ENCODE data around the gene DDX20. TPM values are rescaled to one million over a fixed set of nuclear protein-coding genes. Genes with fewer than 3 reads are reported as not detected.
"Not testable (repeated sequence)": the region's sequence is repeated elsewhere in the genome, so short reads cannot be mapped to it uniquely, and the experiment has no call there.

Gene DDX20
- total RNA-seq, 1 donor from 2014 or later = 5.9 TPM

- TF ChIP-seq CTCF (IDR thresholded peaks at IDR 0.05; ENCODE audit: borderline replicate concordance) = no peak
Measured at GRCh38 chr1:111798580-111798979, 42.9 kb downstream of the DDX20 start.

GRCh38 chr1:111799722-111800121 is 44.0 kb downstream of the DDX20 start:
- DNase-seq; H3K27ac ChIP-seq (replicated peaks); H3K36me3 ChIP-seq: not testable (repeated sequence)

More at GRCh38 chr1:111798580-111798979, 42.9 kb downstream of the DDX20 start:
- peaks cover 26% of the 10 kb centered on the region for H3K4me1 ChIP-seq
- no peaks in the 10 kb centered on the region for H3K27me3 ChIP-seq (ENCODE audit: low read depth)
- H3K36me3 ChIP-seq = no peaks in the 10 kb centered on the region
- intact Hi-C loops (cut with micrococcal nuclease) = loop anchor here (10.0 kb wide), 1 partner anchor 536 kb away; no protein-coding TSS in a partner anchor
- no peak for DNase-seq
- H3K9me3 ChIP-seq (replicated peaks) = no peaks in the 10 kb centered on the region
- no peak overlapping the region for H3K4me3 ChIP-seq
- H3K27ac ChIP-seq (replicated peaks) = no peak overlapping the region

GRCh38 chr1:111801071-111801850 is 45.6 kb downstream of the DDX20 start:
- Histone ChIP-seq H3K27ac (replicated peaks) (peak overlapping the region; percentile 89), H3K4me1 (peaks cover 38% of the 10 kb centered on the region), H3K36me3 (no peaks in the 10 kb centered on the region), H3K27me3 (ENCODE audit: low read depth) (no peaks in the 10 kb centered on the region), H3K4me3 (no peak overlapping the region), H3K9me3 (replicated peaks) (no peaks in the 10 kb centered on the region)
- peak; percentile 58 for DNase-seq
- intact Hi-C loops (cut with micrococcal nuclease) = no loop called here
- no peak for TF ChIP-seq CTCF (IDR thresholded peaks at IDR 0.05; ENCODE audit: borderline replicate concordance)

More at GRCh38 chr1:111799722-111800121, 44.0 kb downstream of the DDX20 start:
- intact Hi-C loops (cut with micrococcal nuclease) = loop anchor here (10.0 kb wide), 1 partner anchor 535 kb away; no protein-coding TSS in a partner anchor
- not testable (repeated sequence) for H3K4me3 ChIP-seq; H3K9me3 ChIP-seq (replicated peaks); H3K27me3 ChIP-seq (ENCODE audit: low read depth)
- H3K4me1 ChIP-seq = peaks cover 37% of the 10 kb centered on the region

GRCh38 chr1:111802110-111802509 is 46.4 kb downstream of the DDX20 start:
- DNase-seq = peak; percentile 61
- intact Hi-C loops (cut with micrococcal nuclease) = no loop called here

GRCh38 chr1:111802984-111803383 is 47.3 kb downstream of the DDX20 start:
- Histone ChIP-seq H3K27me3 (ENCODE audit: low read depth) (no peaks in the 10 kb centered on the region), H3K4me1 (peaks cover 38% of the 10 kb centered on the region), H3K9me3 (replicated peaks) (no peaks in the 10 kb centered on the region), H3K36me3 (no peaks in the 10 kb centered on the region), H3K4me3 (no peak overlapping the region), H3K27ac (replicated peaks) (peak overlapping the region; percentile 89)
- no peak for TF ChIP-seq CTCF (IDR thresholded peaks at IDR 0.05; ENCODE audit: borderline replicate concordance)
- no peak for DNase-seq
- intact Hi-C loops (cut with micrococcal nuclease) = no loop called here

More at GRCh38 chr1:111802110-111802509, 46.4 kb downstream of the DDX20 start:
- Histone ChIP-seq H3K27me3 (ENCODE audit: low read depth) (no peaks in the 10 kb centered on the region), H3K4me3 (no peak overlapping the region), H3K36me3 (no peaks in the 10 kb centered on the region), H3K27ac (replicated peaks) (peak overlapping the region; percentile 89), H3K4me1 (peaks cover 38% of the 10 kb centered on the region), H3K9me3 (replicated peaks) (no peaks in the 10 kb centered on the region)
- TF ChIP-seq CTCF (IDR thresholded peaks at IDR 0.05; ENCODE audit: borderline replicate concordance) = no peak

GRCh38 chr1:111803951-111804350 is 48.2 kb downstream of the DDX20 start:
- Histone ChIP-seq H3K36me3 (no peaks in the 10 kb centered on the region), H3K27ac (replicated peaks) (peak overlapping the region; percentile 89), H3K9me3 (replicated peaks) (no peaks in the 10 kb centered on the region), H3K4me1 (peaks cover 38% of the 10 kb centered on the region), H3K4me3 (no peak overlapping the region), H3K27me3 (ENCODE audit: low read depth) (no peaks in the 10 kb centered on the region)
- DNase-seq = no peak
- no peak for TF ChIP-seq CTCF (IDR thresholded peaks at IDR 0.05; ENCODE audit: borderline replicate concordance)
- intact Hi-C loops (cut with micrococcal nuclease) = no loop called here
